ENCODE measurements around the gene ME2.
"Not testable (repeated sequence)": the region's sequence is repeated elsewhere in the genome, so short reads cannot be mapped to it uniquely, and the experiment has no call there.

Gene ME2

DNA sequence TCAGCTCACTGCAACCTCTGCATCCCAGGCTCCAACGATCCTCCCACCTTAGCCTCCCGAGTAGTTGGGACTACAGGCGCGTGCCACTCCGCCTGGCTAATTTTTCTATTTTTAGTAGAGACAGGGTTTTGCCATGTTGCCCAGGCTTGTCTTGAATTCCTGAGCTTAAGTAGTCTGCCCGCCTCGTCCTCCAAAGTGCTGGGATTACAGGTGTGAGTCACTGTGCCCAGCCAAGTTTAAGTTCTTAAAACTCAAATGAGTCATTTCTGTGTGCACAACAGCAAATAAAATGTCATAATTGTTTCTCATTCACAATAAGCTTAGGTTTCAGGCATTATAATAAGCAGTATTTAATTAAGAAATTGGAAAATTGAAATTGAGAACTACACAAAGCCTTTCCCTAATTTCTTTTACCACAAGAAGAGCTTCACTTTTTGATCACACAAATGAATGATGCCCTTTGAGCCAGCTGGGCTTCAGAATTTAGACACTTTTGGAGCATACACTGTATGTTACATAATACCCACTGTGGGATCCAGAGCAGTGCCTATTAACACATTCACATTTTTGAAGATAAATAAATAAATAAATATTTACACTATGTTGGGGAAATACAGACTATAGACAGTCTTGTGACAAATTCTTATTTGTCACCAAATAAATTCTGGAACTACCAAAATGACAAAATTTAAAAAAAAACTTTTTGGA is 8.6 kb upstream of the ME2 start:
- H3K4me3 ChIP-seq (ENCODE audit: control insufficient read depth, low read depth, low read length) = no peak overlapping the region
- TF ChIP-seq, protein P1, sequence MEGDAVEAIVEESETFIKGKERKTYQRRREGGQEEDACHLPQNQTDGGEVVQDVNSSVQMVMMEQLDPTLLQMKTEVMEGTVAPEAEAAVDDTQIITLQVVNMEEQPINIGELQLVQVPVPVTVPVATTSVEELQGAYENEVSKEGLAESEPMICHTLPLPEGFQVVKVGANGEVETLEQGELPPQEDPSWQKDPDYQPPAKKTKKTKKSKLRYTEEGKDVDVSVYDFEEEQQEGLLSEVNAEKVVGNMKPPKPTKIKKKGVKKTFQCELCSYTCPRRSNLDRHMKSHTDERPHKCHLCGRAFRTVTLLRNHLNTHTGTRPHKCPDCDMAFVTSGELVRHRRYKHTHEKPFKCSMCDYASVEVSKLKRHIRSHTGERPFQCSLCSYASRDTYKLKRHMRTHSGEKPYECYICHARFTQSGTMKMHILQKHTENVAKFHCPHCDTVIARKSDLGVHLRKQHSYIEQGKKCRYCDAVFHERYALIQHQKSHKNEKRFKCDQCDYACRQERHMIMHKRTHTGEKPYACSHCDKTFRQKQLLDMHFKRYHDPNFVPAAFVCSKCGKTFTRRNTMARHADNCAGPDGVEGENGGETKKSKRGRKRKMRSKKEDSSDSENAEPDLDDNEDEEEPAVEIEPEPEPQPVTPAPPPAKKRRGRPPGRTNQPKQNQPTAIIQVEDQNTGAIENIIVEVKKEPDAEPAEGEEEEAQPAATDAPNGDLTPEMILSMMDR (conservative IDR thresholded peaks at IDR 0.05; ENCODE audit: control insufficient read depth, insufficient read depth, low read depth, low read length) = no peak
- peak; percentile 76 for DNase-seq (ENCODE audit: low read depth)

GRCh38 chr18:50871846-50872245 is 7.1 kb upstream of the ME2 start:
- no peak overlapping the region for H3K4me3 ChIP-seq (ENCODE audit: control insufficient read depth, low read depth, low read length)
- DNase-seq (ENCODE audit: low read depth) = no peak
- TF ChIP-seq, protein P1 (conservative IDR thresholded peaks at IDR 0.05; ENCODE audit: control insufficient read depth, insufficient read depth, low read depth, low read length) = no peak

DNA sequence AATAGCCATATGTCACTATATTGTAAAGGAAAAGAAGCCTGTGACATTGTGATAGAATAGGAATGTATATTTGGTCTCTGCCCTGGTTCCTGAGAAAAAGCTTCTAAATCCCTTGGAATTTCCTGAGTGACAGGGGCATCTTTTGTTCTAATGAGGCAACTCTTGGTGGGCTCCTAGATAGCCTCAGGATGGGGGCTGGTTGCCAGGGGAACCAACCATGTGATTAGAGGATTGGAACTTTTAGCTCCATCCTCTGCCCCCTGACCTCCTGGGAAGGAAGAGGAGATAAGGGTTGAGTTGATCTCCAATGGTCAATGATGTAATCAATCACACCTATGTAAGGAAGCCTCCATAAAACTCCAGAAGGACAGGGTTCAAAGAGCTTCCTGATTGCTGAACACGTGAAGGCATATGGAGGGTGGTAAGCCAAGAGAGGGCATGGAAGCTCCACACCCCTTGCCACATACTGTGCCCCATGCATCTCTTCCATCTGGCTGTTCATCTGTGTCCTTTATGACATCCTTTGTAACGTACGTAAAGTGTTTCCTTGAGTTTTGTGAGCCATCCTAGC is 2.9 kb upstream of the ME2 start:
- H3K4me3 ChIP-seq (ENCODE audit: control insufficient read depth, low read depth, low read length) = no peak overlapping the region
- TF ChIP-seq, protein P1 (conservative IDR thresholded peaks at IDR 0.05; ENCODE audit: control insufficient read depth, insufficient read depth, low read depth, low read length) = no peak
- DNase-seq (ENCODE audit: low read depth) = no peak

DNA sequence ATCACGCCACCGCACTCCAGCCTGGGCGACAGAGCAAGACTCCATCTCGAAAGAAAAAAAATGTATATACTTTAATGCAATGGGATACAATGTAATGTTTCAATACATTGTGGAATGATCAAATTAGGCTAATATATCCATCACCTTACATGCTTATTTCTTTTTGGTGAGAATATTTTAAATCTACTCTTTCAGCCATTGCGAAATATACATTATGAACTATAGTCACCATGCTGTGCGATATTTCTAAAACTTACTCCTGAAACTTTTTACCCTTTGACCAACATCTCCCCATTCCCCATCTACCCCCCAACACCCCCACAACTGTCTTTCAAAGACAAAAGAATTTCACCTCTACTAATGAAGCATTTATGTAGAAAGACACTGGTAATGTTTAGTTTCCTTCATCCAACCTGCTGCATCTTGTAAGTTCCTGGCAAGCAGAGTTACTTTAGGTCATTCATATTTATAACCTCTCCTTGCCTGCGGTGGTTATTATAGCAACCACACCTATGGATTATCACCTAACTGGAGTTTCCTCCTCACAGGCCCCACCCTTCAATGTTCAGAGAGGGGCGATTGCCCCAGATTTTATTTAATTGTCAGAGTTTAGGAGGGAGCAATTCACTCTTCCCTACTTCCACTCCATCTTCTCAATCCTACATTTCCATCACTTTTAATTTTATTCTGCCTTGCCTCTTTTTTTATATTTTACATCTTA is 1.2 kb upstream of the ME2 start:
- TF ChIP-seq, protein P1 (conservative IDR thresholded peaks at IDR 0.05; ENCODE audit: control insufficient read depth, insufficient read depth, low read depth, low read length) = no peak
- DNase-seq (ENCODE audit: low read depth) = no peak
- peak overlapping the region; percentile 88 for H3K4me3 ChIP-seq (ENCODE audit: control insufficient read depth, low read depth, low read length)

DNA sequence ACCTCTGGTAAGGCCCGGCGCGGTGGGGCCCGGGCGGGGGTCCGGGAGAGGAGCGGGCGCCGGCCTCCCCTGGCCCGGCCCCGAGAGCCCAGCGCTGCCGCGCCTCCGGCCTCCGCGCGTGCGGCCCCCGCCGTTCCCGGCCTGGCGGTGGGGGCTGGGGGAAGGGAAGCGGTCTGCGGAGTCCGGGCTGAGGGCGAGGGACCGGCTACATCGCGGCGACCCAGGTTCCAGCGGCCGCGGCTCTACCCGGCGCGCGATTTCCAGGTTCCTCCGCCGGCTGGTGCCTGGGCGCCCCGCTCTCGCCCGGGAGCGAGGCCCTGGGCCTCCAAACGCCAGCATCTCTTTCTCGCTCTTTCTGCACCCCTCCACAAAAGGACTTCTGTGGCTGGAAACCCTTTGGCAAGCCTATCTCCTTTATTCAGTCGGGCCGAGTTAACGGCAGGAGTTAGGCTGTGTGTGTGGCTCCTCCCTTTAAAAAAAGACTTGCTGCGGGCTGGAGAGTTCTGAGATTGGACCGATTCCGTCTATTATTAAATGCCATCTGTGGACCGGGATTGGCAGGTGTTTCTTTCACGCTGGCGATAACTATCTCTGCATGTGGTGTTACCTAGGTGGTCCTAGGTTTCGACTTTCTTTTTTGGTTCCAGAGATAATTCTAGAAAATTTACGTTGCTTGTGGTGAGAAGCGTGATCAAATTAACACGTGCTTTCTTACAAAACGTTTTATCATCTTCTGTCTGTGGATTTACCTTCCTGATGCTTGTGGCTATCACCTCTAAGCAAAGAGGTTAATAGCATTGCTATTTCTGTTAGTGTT is 592 bp downstream of the ME2 start:
- DNase-seq (ENCODE audit: low read depth) = peak; percentile 43
- H3K4me3 ChIP-seq (ENCODE audit: control insufficient read depth, low read depth, low read length) = peak overlapping the region; percentile 84

DNA sequence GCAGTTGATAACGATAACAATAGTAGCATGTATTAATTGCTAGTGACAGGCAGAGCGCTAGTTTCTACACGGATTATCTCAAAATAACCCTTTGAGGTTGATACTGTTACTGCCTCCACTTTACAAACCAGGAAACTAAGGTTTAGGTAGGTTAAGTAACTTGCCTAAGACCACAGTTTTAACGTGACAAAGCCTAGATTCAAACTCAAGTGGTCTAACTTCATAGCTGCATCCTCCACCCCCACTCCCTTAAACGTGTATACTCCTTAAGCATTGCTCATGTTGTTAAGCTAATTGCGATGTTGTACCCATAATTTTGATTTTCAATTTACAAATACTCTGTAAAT is 1.2 kb downstream of the ME2 start:
- TF ChIP-seq, protein P1 (conservative IDR thresholded peaks at IDR 0.05; ENCODE audit: control insufficient read depth, insufficient read depth, low read depth, low read length) = no peak
- peak overlapping the region; percentile 84 for H3K4me3 ChIP-seq (ENCODE audit: control insufficient read depth, low read depth, low read length)
- DNase-seq (ENCODE audit: low read depth) = no peak

More for the DNA sequence above, 592 bp downstream of the ME2 start:
- TF ChIP-seq, protein P1 (conservative IDR thresholded peaks at IDR 0.05; ENCODE audit: control insufficient read depth, insufficient read depth, low read depth, low read length) = no peak

GRCh38 chr18:50880944-50881343 is 2.0 kb downstream of the ME2 start:
- H3K4me3 ChIP-seq (ENCODE audit: control insufficient read depth, low read depth, low read length); DNase-seq (ENCODE audit: low read depth): not testable (repeated sequence)

All from fibroblast of mammary gland (primary cell).